Activated CD4-positive, alpha-beta T cell treated with anti-CD3 and anti-CD28 coated beads, Interleukin-2, amount 10 ng/mL, durations not matched to agents 24 days and 14 days (primary cell): ENCODE measurements around the gene EFHD1. TPM values are rescaled to one million over a fixed set of nuclear protein-coding genes. Genes with fewer than 3 reads are reported as not detected.
A peak's percentile ranks its signal among the peaks of the same experiment; 100 is the strongest.

Experiments
- DNase-seq: peaks from one replicate; pipeline ENCODE4 v3.0.0; 2022
- H3K27ac Mint-ChIP-seq: one replicate; pipeline ENCODE4 v1.8.0; 2022; ENCODE audit warnings: mild to moderate bottlenecking, mixed read lengths
- H3K27me3 Mint-ChIP-seq: one replicate; pipeline ENCODE4 v1.8.0; 2022; ENCODE audit warnings: mixed read lengths
- H3K36me3 Mint-ChIP-seq: one replicate; pipeline ENCODE4 v1.8.0; 2022; ENCODE audit warnings: low read depth, mild to moderate bottlenecking, mixed read lengths
- H3K4me1 Mint-ChIP-seq: one replicate; pipeline ENCODE4 v1.8.0; 2021; ENCODE audit warnings: mixed read lengths
- H3K4me3 Mint-ChIP-seq: one replicate; pipeline ENCODE4 v1.8.0; 2022; ENCODE audit warnings: mild to moderate bottlenecking, moderate library complexity, mixed read lengths
- H3K9me3 Mint-ChIP-seq: one replicate; pipeline ENCODE4 v1.8.0; 2021; ENCODE audit warnings: mixed read lengths
- intact Hi-C: fragments of 100-400 bp; cut with micrococcal nuclease; formaldehyde crosslinking; loops from one replicate; pipeline ENCODE4 v1.15.1; 2023
- total RNA-seq: library from RNA; stranded (reverse); gene quantifications from 2 replicates; pipeline ENCODE4 v1.2.3, GENCODE V29; 2022

EFHD1 gene
- total RNA-seq, 1 donor from 2014 or later, result 0.49 TPM

GRCh38 chr2:232607011-232607410 is 26.4 kb upstream of the EFHD1 start:
- Mint-ChIP-seq H3K4me3 (no peak overlapping the region), H3K4me1 (peaks cover 11% of the 10 kb centered on the region), H3K27ac (no peak overlapping the region), H3K9me3 (no peaks in the 10 kb centered on the region), H3K27me3 (peaks cover 11% of the 10 kb centered on the region), H3K36me3 (no peaks in the 10 kb centered on the region)
- no peak for DNase-seq
- intact Hi-C loops, result loop anchor here (5.0 kb wide), 1 partner anchor 445 kb away; no protein-coding TSS in a partner anchor

DNA sequence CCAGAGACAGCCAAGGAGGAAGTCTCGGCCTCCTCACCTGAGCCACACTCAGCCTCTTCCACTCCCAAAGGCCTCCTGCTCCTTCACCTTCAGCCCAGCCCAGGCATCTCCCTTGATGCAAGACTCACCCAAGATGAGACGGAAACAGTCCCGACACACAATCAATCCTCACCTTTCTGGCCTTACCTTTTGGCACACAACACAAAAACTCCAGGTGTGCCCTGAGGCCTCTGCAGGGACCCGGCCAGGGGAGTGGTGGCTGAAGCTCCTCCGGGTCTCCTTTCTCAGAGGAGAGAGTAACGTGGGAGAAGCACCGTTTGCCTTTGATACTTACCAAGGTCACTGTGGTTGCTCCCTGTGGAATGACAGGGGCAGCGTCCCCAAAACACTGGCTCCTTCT is 23.8 kb upstream of the EFHD1 start:
- H3K36me3 Mint-ChIP-seq, result no peaks in the 10 kb centered on the region
- H3K4me1 Mint-ChIP-seq, result peaks cover 11% of the 10 kb centered on the region
- H3K9me3 Mint-ChIP-seq, result no peaks in the 10 kb centered on the region
- no peak for DNase-seq
- intact Hi-C loops, result loop anchor here (5.0 kb wide), 1 partner anchor 443 kb away; no protein-coding TSS in a partner anchor
- H3K27me3 Mint-ChIP-seq, result peaks cover 6% of the 10 kb centered on the region
- no peak overlapping the region for H3K4me3 Mint-ChIP-seq
- H3K27ac Mint-ChIP-seq, result no peak overlapping the region

DNA sequence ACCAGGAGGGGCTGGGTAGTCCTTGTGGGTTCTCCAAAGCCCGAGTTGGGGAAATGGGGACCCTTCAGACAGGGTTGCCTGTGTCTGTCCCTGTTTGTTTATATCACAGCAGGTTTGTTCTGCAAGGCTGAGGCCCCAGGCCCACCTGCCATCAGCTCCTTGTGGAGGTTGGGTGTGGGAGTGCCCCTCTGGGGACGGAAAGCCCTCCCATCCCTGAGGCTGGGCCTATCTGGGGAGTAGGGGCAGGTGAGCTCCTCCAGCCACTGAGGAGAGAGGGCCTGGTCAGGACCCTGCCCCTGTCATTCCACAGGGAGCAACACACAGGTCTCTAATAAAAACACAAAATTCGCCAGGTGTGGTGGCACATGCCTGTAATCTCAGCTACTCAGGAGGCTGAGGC is 23.3 kb upstream of the EFHD1 start:
- H3K9me3 Mint-ChIP-seq, result no peaks in the 10 kb centered on the region
- no peaks in the 10 kb centered on the region for H3K36me3 Mint-ChIP-seq
- H3K27me3 Mint-ChIP-seq, result peaks cover 5% of the 10 kb centered on the region
- no peak overlapping the region for H3K4me3 Mint-ChIP-seq
- H3K27ac Mint-ChIP-seq, result no peak overlapping the region
- intact Hi-C loops, result no loop called here
- DNase-seq, result no peak
- H3K4me1 Mint-ChIP-seq, result peaks cover 11% of the 10 kb centered on the region

DNA sequence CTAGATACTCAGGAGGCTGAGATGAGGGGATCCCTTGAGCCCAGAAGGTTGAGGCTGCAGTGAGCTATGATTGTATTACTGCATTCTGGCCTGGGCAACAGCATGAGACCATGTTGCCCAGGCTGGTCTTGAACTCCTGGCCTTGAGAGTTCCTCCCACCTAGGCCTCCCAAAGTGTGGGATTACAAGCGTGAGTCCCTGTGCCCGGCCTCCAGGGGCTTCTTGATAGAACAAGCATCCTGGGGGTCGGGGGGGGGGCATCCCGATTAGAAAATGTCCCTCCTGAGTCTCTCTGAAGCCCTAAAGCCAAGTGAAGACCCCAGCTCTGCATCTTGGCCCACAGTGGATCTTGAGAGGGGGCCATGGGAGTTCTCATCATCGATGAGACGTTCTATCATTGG is 22.3 kb upstream of the EFHD1 start:
- Mint-ChIP-seq H3K4me3 (no peak overlapping the region), H3K27ac (no peak overlapping the region), H3K9me3 (no peaks in the 10 kb centered on the region), H3K27me3 (peaks cover 5% of the 10 kb centered on the region), H3K4me1 (peaks cover 4% of the 10 kb centered on the region), H3K36me3 (no peaks in the 10 kb centered on the region)
- intact Hi-C loops, result no loop called here
- DNase-seq, result no peak

- Mint-ChIP-seq H3K9me3 (no peaks in the 10 kb centered on the region), H3K4me3 (no peak overlapping the region), H3K36me3 (no peaks in the 10 kb centered on the region), H3K27ac (no peak overlapping the region), H3K27me3 (peaks cover 5% of the 10 kb centered on the region), H3K4me1 (no peaks in the 10 kb centered on the region)
- intact Hi-C loops, result no loop called here
- DNase-seq, result peak; percentile 91
Observed at GRCh38 chr2:232611559-232612218, 21.7 kb upstream of the EFHD1 start.

DNA sequence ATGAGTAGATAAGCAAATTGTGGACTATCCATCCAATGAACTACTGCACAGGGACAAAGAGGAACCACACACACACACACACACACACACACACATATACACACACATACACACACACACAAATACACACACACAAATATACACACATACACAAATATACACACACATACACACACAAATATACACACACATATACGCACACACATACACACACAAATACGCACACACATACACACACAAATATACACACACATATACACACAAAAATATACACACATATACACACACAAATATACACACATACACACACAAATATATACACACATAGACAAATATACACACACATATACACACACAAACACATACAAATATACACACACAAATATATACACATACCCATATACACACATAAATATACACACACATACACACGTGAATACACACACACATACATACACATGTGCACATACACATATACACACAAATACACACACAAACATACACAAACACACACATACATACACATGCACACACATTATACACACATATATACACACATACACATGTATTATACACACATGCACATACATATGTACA is 19.8 kb upstream of the EFHD1 start:
- intact Hi-C loops, result no loop called here
- H3K27ac Mint-ChIP-seq, result no peak overlapping the region
- H3K4me1 Mint-ChIP-seq, result no peaks in the 10 kb centered on the region
- H3K36me3 Mint-ChIP-seq, result no peaks in the 10 kb centered on the region
- DNase-seq, result no peak
- no peaks in the 10 kb centered on the region for H3K9me3 Mint-ChIP-seq
- H3K27me3 Mint-ChIP-seq, result peaks cover 5% of the 10 kb centered on the region
- H3K4me3 Mint-ChIP-seq, result no peak overlapping the region

DNA sequence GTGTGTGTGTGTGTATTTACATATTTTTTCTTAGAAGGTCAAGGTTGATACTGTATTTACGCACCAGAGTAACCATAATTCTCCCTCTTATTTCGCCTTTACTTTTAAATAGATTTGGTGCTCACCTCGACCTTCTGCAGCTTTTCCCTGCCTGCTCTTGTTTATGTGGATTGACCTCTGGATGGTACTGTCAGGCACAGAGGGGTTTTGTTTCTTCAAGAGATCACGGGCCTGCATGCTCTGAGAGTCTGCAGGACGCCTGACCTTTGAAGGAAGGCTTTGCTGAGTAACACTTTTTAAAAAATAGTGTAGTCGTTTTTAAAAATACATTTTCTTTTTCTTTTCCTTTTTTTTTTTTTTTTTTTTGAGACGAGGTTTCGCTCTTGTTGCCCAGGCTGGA is 18.1 kb upstream of the EFHD1 start:
- no peak overlapping the region for H3K27ac Mint-ChIP-seq
- DNase-seq, result no peak
- H3K9me3 Mint-ChIP-seq, result no peaks in the 10 kb centered on the region
- intact Hi-C loops, result no loop called here
- H3K4me1 Mint-ChIP-seq, result no peaks in the 10 kb centered on the region
- H3K4me3 Mint-ChIP-seq, result no peak overlapping the region
- H3K36me3 Mint-ChIP-seq, result no peaks in the 10 kb centered on the region
- peaks cover 5% of the 10 kb centered on the region for H3K27me3 Mint-ChIP-seq

GRCh38 chr2:232621186-232621585 is 12.2 kb upstream of the EFHD1 start:
- Mint-ChIP-seq H3K9me3 (no peaks in the 10 kb centered on the region), H3K4me1 (no peaks in the 10 kb centered on the region), H3K27ac (no peak overlapping the region), H3K36me3 (no peaks in the 10 kb centered on the region), H3K27me3 (peaks cover 13% of the 10 kb centered on the region), H3K4me3 (no peak overlapping the region)
- DNase-seq, result no peak
- intact Hi-C loops, result no loop called here

GRCh38 chr2:232622563-232622962 is 10.8 kb upstream of the EFHD1 start:
- Mint-ChIP-seq H3K9me3 (no peaks in the 10 kb centered on the region), H3K4me3 (no peak overlapping the region), H3K4me1 (no peaks in the 10 kb centered on the region), H3K36me3 (no peaks in the 10 kb centered on the region), H3K27me3 (peaks cover 15% of the 10 kb centered on the region), H3K27ac (no peak overlapping the region)
- DNase-seq, result no peak
- intact Hi-C loops, result no loop called here

GRCh38 chr2:232623768-232624765 is 9.3 kb upstream of the EFHD1 start:
- Mint-ChIP-seq H3K27ac (no peak overlapping the region), H3K4me3 (no peak overlapping the region), H3K4me1 (no peaks in the 10 kb centered on the region), H3K36me3 (no peaks in the 10 kb centered on the region), H3K9me3 (no peaks in the 10 kb centered on the region), H3K27me3 (peaks cover 18% of the 10 kb centered on the region)
- no peak for DNase-seq
- intact Hi-C loops, result no loop called here

DNA sequence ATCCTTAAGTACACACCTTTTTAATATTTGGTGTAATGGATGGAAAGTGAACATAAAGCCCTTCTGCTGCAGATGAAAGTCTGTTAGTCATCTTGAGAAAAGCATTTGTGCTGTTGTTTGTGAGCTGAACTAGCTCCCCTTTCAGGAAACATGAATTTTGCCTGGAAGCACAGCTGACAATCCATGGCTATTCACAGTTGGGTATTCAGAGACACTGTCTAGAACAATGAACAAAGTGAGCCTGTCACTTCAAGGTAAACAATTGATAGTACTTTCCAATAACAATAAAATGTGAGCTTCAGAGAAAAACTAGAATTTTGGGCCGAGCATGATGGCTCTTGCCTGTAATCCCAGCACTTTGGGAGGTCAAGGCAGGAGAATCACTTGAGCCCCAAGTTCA is 6.8 kb upstream of the EFHD1 start:
- Mint-ChIP-seq H3K27me3 (peaks cover 28% of the 10 kb centered on the region), H3K27ac (no peak overlapping the region), H3K4me1 (no peaks in the 10 kb centered on the region), H3K4me3 (no peak overlapping the region), H3K9me3 (no peaks in the 10 kb centered on the region), H3K36me3 (no peaks in the 10 kb centered on the region)
- intact Hi-C loops, result no loop called here
- DNase-seq, result no peak

- no peak overlapping the region for H3K4me3 Mint-ChIP-seq
- peaks cover 5% of the 10 kb centered on the region for H3K4me1 Mint-ChIP-seq
- no peak overlapping the region for H3K27ac Mint-ChIP-seq
- no peak for DNase-seq
- intact Hi-C loops, result no loop called here
- H3K27me3 Mint-ChIP-seq, result peaks cover 37% of the 10 kb centered on the region
- peaks cover 1% of the 10 kb centered on the region for H3K36me3 Mint-ChIP-seq
- H3K9me3 Mint-ChIP-seq, result no peaks in the 10 kb centered on the region
Observed at GRCh38 chr2:232628466-232629128, 4.8 kb upstream of the EFHD1 start.

DNA sequence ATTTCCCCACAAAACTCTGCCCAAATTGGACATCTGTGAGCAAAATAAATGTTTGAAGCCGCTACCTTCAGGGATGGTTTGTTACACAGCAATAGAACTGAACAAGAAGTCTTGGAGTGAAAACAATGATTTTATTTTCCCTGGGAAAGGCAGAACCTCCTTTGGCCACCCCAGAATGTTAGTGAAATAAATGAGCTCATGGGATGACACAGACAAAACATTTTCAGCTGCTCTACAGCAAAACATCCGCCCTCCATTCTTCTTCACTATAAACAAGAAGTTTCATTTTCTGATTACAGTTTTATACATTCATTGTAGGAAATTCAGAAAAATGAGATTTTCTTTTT is 4.3 kb upstream of the EFHD1 start:
- intact Hi-C loops, result no loop called here
- no peak for DNase-seq
- Mint-ChIP-seq H3K27me3 (peaks cover 37% of the 10 kb centered on the region), H3K4me3 (no peak overlapping the region), H3K9me3 (no peaks in the 10 kb centered on the region), H3K36me3 (peaks cover 1% of the 10 kb centered on the region), H3K27ac (no peak overlapping the region), H3K4me1 (peaks cover 5% of the 10 kb centered on the region)
